GM12878 (cell line): ENCODE data around the gene CPSF4. TPM values are rescaled to one million over a fixed set of nuclear protein-coding genes. Genes with fewer than 3 reads are reported as not detected.

Experiments
- BCL3 ChIP-seq: IDR thresholded peaks from 2 replicates; pipeline ENCODE4 v1.6.1; 2011; ENCODE audit warnings: borderline replicate concordance, low read depth, mild to moderate bottlenecking, moderate library complexity, low read length; ENCODE audit not compliant: insufficient read depth, poor library complexity, severe bottlenecking
- BRCA1 ChIP-seq: IDR thresholded peaks from 2 replicates; pipeline ENCODE4 v1.6.1; 2011; ENCODE audit warnings: low read depth, low read length, improper control_type of control experiment
- CBX3 ChIP-seq: fragments of 200-600 bp; sonication (generic); IDR thresholded peaks from 2 replicates; pipeline ENCODE4 v1.6.1; 2016; ENCODE audit warnings: low read depth, borderline replicate concordance
- CHD2 ChIP-seq: IDR thresholded peaks from 2 replicates; pipeline ENCODE4 v1.6.1; 2011; ENCODE audit warnings: low read depth, low read length, improper control_type of control experiment, borderline replicate concordance
- CREM ChIP-seq: IDR thresholded peaks from 2 replicates; pipeline ENCODE4 v1.6.1; 2014; ENCODE audit warnings: antibody characterized with exemption, low read depth
- EED ChIP-seq: sonication (generic); IDR thresholded peaks from 2 replicates; pipeline ENCODE4 v1.6.1; 2016; ENCODE audit warnings: antibody characterized with exemption, low read depth
- ETV6 ChIP-seq, 2 experiments: fragments of 450-650 bp in 1 of 2; IDR thresholded peaks in 1 of 2; conservative IDR thresholded peaks in 1 of 2; 2 replicates each; pipeline ENCODE4 v1.6.1; 2014; ENCODE audit warnings: antibody characterized with exemption in 1 of 2, borderline replicate concordance in 1 of 2, low read depth in 1 of 2, mild to moderate bottlenecking in 1 of 2, moderate library complexity in 1 of 2
- EZH2 ChIP-seq: IDR thresholded peaks from 2 replicates; pipeline ENCODE4 v1.6.1; 2012; ENCODE audit warnings: low read depth, mild to moderate bottlenecking, control low read depth, inconsistent platforms, low read length, borderline replicate concordance; ENCODE audit not compliant: control insufficient read depth
- GABPA ChIP-seq: IDR thresholded peaks from 2 replicates; pipeline ENCODE4 v1.6.1; 2014; ENCODE audit warnings: antibody characterized with exemption, low read depth, mild to moderate bottlenecking, inconsistent platforms
- MEF2A ChIP-seq: IDR thresholded peaks from 2 replicates; pipeline ENCODE4 v1.6.1; 2011; ENCODE audit warnings: low read depth, mild to moderate bottlenecking, low read length, moderate library complexity; ENCODE audit not compliant: insufficient read depth
- NBN ChIP-seq: fragments of 450-650 bp; IDR thresholded peaks from 2 replicates; pipeline ENCODE4 v1.6.1; 2016
- RAD21 ChIP-seq: IDR thresholded peaks from 2 replicates; pipeline ENCODE4 v1.6.1; 2011; ENCODE audit warnings: mild to moderate bottlenecking, low read depth, low read length, moderate library complexity; ENCODE audit not compliant: insufficient read depth
- RCOR1 ChIP-seq: conservative IDR thresholded peaks from 2 replicates; pipeline ENCODE4 v1.6.1; 2012; ENCODE audit warnings: low read depth, low read length, improper control_type of control experiment
- SIX5 ChIP-seq: IDR thresholded peaks from 2 replicates; pipeline ENCODE4 v1.6.1; 2011; ENCODE audit warnings: mild to moderate bottlenecking, low read depth, low read length, moderate library complexity; ENCODE audit not compliant: severe bottlenecking
- SMAD1 ChIP-seq: fragments of 450-650 bp; IDR thresholded peaks from 2 replicates; pipeline ENCODE4 v1.6.1; 2018; ENCODE audit warnings: mild to moderate bottlenecking, low read depth; ENCODE audit not compliant: partially characterized antibody
- SPI1 ChIP-seq: IDR thresholded peaks from 2 replicates; pipeline ENCODE4 v1.6.1; 2011; ENCODE audit warnings: low read depth, mild to moderate bottlenecking, low read length, moderate library complexity, borderline replicate concordance; ENCODE audit not compliant: insufficient read depth
- TAF1 ChIP-seq: IDR thresholded peaks from 2 replicates; pipeline ENCODE4 v1.6.1; 2011; ENCODE audit warnings: mild to moderate bottlenecking, low read depth, low read length, borderline replicate concordance
- WRNIP1 ChIP-seq: IDR thresholded peaks from 2 replicates; pipeline ENCODE4 v1.6.1; 2011; ENCODE audit warnings: low read depth, low read length, improper control_type of control experiment, borderline replicate concordance
- ZSCAN29 ChIP-seq: fragments of 450-650 bp; IDR thresholded peaks from 2 replicates; pipeline ENCODE4 v1.6.1; 2017; ENCODE audit warnings: mild to moderate bottlenecking, moderate library complexity
- polyA plus RNA-seq, 11 experiments: library from polyadenylated mRNA; depleted of rRNA in 4 of 11; unstranded in 6 of 11; stranded (reverse) in 5 of 11; fragments of >200 nt; fragmentation: Nextera tagmentation in 4 of 11; fragmentation: Illumina TruSeq in 1 of 11; extraction: Ambion mirVana in 4 of 11; extraction: Trizol in 1 of 11; gene quantifications; 1 replicate in 1 of 11; 2 replicates in 10 of 11; pipeline versions ENCODE4 v1.2.1 to v1.2.3, GENCODE V29; 2011 to 2016; ENCODE audit warnings: inconsistent platforms in 2 of 11, missing spikeins in 2 of 11, low read depth in 1 of 11
- total RNA-seq, 4 experiments: library from RNA; depleted of rRNA in 3 of 4; stranded (reverse); fragments of >200 nt in 3 of 4; fragmentation: Illumina TruSeq in 1 of 4; extraction: Trizol in 1 of 4; gene quantifications; 2 replicates each; pipeline versions ENCODE4 v1.2.1 to v1.2.3, GENCODE V29; 2013 to 2021
- TF ChIP-seq, protein P1 (sequence below): IDR thresholded peaks from 2 replicates; pipeline ENCODE4 v1.6.1; 2012; ENCODE audit warnings: low read depth, low read length, improper control_type of control experiment
- TF ChIP-seq, protein P2 (sequence below): fragments of 450-650 bp; IDR thresholded peaks from 2 replicates; pipeline ENCODE4 v1.6.1; 2016; ENCODE audit warnings: mild to moderate bottlenecking, moderate library complexity, borderline replicate concordance

Gene CPSF4
- total and polyA plus RNA-seq, 10 of the 15 experiments (the other 5 are each of a cell fraction or from before 2014, with no cell fraction given): 13.6 to 70.1 (median 45.0) TPM

DNA sequence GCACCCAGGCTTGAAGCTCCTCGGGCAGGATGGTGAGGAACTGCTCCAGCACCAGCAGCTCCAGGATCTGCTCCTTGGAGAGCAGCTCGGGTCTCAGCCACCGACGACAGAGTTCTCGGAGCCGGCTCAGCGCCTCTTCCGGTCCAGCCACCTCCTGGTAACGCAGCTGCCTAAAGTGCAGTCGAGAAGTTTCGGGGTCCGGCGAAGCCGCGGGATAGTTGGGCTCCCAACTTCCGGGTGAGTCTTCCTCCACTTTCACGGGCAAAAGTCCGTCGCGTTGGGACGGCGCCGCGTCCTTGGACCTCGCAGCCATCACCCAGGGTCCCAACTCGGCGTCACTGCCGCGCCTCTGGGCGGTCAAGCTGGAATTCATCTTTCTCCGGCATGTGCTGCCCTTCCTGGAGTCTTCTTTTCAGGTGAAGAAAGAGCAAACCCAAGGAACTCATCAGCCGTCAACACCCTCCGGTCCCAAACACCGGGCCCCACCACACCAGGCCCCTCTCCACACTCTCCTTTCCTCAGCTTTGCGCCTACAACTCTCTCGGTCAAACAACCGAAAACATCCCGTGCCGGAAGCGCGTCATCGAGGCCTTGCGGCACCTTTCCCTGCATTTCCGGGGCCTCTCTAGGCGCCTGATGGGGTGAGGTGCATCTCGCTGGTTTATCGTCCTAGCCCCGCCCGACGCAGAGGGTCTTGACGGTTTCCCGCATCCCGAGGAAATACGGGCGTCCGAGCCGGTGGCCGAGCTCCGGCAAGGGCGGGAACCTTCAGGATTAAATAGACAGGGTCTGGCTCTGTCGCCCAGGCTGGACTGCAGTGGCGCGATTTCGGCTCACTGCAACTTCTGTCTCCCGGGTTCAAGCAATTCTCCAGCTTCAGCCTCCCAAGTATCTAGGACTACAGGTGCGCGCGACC lies 61.2 kb downstream of the CPSF4 start, which contains the start of gene ZNF394 (continued):
- TF ChIP-seq SPI1 (no peak), RCOR1 (no peak), WRNIP1 (no peak), EZH2 (no peak), EED (peak; percentile 37), GABPA (peak; percentile 98), SIX5 (peak; percentile 52), BCL3 (no peak), BRCA1 (no peak), SMAD1 (peak; percentile 41), CREM (peak; percentile 99), NBN (peak; percentile 93), TAF1 (peak; percentile 84; the same call in 1 of the 2 replicates), CBX3 (no peak), RAD21 (no peak), CHD2 (peak; percentile 72), ZSCAN29 (no peak), MEF2A (peak; percentile 29; the same call in 1 of the 2 replicates), ETV6 (conservative IDR thresholded peaks at IDR 0.05 in 1 of 2, IDR thresholded peaks at IDR 0.05 in 1 of 2; ENCODE audit: borderline replicate concordance in 1 of 2, low read depth in 1 of 2) (peak in 1 of 2 experiments; percentile 69; a peak in 2 of 4 replicates)
- TF ChIP-seq, protein P1, sequence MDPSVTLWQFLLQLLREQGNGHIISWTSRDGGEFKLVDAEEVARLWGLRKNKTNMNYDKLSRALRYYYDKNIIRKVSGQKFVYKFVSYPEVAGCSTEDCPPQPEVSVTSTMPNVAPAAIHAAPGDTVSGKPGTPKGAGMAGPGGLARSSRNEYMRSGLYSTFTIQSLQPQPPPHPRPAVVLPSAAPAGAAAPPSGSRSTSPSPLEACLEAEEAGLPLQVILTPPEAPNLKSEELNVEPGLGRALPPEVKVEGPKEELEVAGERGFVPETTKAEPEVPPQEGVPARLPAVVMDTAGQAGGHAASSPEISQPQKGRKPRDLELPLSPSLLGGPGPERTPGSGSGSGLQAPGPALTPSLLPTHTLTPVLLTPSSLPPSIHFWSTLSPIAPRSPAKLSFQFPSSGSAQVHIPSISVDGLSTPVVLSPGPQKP: peak; percentile 76
- TF ChIP-seq, protein P2, sequence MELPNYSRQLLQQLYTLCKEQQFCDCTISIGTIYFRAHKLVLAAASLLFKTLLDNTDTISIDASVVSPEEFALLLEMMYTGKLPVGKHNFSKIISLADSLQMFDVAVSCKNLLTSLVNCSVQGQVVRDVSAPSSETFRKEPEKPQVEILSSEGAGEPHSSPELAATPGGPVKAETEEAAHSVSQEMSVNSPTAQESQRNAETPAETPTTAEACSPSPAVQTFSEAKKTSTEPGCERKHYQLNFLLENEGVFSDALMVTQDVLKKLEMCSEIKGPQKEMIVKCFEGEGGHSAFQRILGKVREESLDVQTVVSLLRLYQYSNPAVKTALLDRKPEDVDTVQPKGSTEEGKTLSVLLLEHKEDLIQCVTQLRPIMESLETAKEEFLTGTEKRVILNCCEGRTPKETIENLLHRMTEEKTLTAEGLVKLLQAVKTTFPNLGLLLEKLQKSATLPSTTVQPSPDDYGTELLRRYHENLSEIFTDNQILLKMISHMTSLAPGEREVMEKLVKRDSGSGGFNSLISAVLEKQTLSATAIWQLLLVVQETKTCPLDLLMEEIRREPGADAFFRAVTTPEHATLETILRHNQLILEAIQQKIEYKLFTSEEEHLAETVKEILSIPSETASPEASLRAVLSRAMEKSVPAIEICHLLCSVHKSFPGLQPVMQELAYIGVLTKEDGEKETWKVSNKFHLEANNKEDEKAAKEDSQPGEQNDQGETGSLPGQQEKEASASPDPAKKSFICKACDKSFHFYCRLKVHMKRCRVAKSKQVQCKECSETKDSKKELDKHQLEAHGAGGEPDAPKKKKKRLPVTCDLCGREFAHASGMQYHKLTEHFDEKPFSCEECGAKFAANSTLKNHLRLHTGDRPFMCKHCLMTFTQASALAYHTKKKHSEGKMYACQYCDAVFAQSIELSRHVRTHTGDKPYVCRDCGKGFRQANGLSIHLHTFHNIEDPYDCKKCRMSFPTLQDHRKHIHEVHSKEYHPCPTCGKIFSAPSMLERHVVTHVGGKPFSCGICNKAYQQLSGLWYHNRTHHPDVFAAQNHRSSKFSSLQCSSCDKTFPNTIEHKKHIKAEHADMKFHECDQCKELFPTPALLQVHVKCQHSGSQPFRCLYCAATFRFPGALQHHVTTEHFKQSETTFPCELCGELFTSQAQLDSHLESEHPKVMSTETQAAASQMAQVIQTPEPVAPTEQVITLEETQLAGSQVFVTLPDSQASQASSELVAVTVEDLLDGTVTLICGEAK: peak; percentile 96
